NCI-H2081 (cell line): ENCODE data around the gene HIPK2.

Experiments
- DNase-seq, 2 experiments: peaks; one replicate each; lab custom pipeline; 2025; lab: John Stamatoyannopoulos, UW

The HIPK2 gene

GRCh38 chr7:139783647-139784385, 6.0 kb upstream of the HIPK2 start:
- no peak for DNase-seq

- no peak for DNase-seq
Measured at GRCh38 chr7:139782932-139783331, 5.1 kb upstream of the HIPK2 start.

- peak; percentile 48 to 50 for DNase-seq
Measured at GRCh38 chr7:139777133-139777891, 486 bp downstream of the HIPK2 start.

- peak in 1 of 2 experiments; percentile 57 for DNase-seq
Measured at GRCh38 chr7:139776486-139777132, 1.2 kb downstream of the HIPK2 start.

- peak; percentile 73 to 79 for DNase-seq
Measured at GRCh38 chr7:139775829-139776266, 1.9 kb downstream of the HIPK2 start.

GRCh38 chr7:139774376-139774775, 3.4 kb downstream of the HIPK2 start:
- DNase-seq = no peak

- no peak for DNase-seq
Measured at GRCh38 chr7:139773371-139773770, 4.4 kb downstream of the HIPK2 start.

GRCh38 chr7:139772873-139773272, 4.9 kb downstream of the HIPK2 start:
- no peak for DNase-seq

GRCh38 chr7:139772115-139772514, 5.7 kb downstream of the HIPK2 start:
- no peak for DNase-seq

- no peak for DNase-seq
Measured at GRCh38 chr7:139771001-139771956, 6.5 kb downstream of the HIPK2 start.

GRCh38 chr7:139769761-139770160, 8.0 kb downstream of the HIPK2 start:
- no peak for DNase-seq

- no peak for DNase-seq
Measured at GRCh38 chr7:139769066-139769465, 8.7 kb downstream of the HIPK2 start.

- no peak for DNase-seq
Measured at GRCh38 chr7:139768249-139768824, 9.5 kb downstream of the HIPK2 start.

GRCh38 chr7:139767561-139767982, 10.2 kb downstream of the HIPK2 start:
- no peak for DNase-seq

GRCh38 chr7:139765143-139765542, 12.7 kb downstream of the HIPK2 start:
- DNase-seq = no peak

GRCh38 chr7:139763330-139763729, 14.5 kb downstream of the HIPK2 start:
- no peak for DNase-seq

GRCh38 chr7:139762886-139763285, 14.9 kb downstream of the HIPK2 start:
- DNase-seq = no peak

GRCh38 chr7:139758388-139758787, 19.4 kb downstream of the HIPK2 start:
- no peak for DNase-seq

- DNase-seq = no peak
Measured at GRCh38 chr7:139757968-139758367, 19.8 kb downstream of the HIPK2 start.

GRCh38 chr7:139753693-139754111, 24.1 kb downstream of the HIPK2 start:
- peak in 1 of 2 experiments; percentile 33 for DNase-seq

- DNase-seq = no peak
Measured at GRCh38 chr7:139753081-139753692, 24.6 kb downstream of the HIPK2 start.
